Measurements from ENCODE around the gene PCYT2.

DNA sequence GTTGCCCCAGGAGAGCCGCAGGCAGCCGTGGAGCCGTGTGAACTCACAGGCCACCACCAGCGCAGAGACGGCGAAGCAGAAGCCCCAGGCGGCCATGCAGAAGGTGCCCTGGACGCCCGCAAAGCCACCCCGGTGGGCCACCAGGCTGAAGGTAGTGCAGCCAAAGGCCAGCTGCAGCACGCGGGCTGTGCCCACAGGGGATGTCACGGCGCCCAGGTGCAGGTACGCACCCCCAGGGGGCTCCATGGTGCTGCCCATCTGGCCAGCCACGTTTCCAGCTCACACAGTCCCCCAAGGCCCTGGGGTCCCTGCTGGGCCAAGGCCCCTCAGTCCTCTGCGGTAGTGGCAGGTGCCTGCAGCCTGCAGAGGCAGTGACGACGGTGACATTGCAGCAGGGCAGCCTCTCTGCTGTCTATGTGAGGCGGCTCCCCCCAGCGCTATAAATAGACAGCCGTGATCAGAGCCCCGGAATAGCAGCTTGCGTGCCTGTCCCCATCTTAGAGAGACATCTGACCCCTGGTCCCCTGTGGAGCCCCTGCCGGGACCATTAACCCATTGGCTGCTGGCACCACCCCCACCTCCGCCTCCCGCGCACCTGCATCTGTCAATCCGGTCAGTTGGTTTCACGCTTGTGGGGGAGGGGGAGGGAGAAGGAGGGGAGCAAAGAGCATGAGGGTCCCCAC, 30.4 kb upstream of the PCYT2 start:
- TF ChIP-seq, protein P1, sequence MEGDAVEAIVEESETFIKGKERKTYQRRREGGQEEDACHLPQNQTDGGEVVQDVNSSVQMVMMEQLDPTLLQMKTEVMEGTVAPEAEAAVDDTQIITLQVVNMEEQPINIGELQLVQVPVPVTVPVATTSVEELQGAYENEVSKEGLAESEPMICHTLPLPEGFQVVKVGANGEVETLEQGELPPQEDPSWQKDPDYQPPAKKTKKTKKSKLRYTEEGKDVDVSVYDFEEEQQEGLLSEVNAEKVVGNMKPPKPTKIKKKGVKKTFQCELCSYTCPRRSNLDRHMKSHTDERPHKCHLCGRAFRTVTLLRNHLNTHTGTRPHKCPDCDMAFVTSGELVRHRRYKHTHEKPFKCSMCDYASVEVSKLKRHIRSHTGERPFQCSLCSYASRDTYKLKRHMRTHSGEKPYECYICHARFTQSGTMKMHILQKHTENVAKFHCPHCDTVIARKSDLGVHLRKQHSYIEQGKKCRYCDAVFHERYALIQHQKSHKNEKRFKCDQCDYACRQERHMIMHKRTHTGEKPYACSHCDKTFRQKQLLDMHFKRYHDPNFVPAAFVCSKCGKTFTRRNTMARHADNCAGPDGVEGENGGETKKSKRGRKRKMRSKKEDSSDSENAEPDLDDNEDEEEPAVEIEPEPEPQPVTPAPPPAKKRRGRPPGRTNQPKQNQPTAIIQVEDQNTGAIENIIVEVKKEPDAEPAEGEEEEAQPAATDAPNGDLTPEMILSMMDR (IDR thresholded peaks at IDR 0.05), result no peak
- TF ChIP-seq POLR2A (IDR thresholded peaks at IDR 0.05), result no peak

Data from uterus (tissue), 2 donors.